ENCODE measurements around the gene OR2AJ1.

DNA sequence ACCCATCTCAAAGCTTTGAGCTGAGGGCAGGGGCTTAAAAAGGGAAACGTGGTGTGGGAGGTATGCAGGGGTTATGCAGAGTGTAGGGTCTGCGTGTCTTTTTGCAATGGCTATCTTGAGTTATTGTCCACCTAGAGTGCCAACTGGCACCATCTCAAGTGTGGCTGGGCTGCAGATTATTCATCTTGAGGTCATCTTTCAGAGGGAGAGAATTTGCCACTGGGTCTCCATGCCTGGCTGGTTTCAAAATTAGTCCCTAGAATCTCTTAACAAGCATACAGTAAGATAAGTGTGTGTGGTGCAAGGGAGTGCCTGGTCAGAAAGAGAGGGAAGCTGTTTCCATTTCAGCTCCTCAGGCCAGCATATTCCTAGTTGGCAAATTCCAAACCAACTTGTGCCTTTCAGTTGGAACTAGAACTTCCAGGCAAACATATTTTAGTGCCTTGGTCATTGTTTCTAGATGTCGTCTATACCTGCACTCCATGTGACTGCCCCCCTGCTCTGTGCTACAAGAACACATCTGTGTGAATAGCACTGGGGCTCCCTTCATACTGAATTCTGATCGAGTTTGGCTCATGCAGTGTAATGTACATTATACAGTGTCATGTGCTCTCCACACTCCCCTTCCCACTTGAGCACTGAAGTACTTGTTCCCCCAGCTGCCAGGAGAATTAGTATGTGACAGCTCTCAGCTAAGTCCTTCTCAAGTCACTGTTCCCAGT is 9.6 kb upstream of the OR2AJ1 start:
- TF ChIP-seq, protein P1, sequence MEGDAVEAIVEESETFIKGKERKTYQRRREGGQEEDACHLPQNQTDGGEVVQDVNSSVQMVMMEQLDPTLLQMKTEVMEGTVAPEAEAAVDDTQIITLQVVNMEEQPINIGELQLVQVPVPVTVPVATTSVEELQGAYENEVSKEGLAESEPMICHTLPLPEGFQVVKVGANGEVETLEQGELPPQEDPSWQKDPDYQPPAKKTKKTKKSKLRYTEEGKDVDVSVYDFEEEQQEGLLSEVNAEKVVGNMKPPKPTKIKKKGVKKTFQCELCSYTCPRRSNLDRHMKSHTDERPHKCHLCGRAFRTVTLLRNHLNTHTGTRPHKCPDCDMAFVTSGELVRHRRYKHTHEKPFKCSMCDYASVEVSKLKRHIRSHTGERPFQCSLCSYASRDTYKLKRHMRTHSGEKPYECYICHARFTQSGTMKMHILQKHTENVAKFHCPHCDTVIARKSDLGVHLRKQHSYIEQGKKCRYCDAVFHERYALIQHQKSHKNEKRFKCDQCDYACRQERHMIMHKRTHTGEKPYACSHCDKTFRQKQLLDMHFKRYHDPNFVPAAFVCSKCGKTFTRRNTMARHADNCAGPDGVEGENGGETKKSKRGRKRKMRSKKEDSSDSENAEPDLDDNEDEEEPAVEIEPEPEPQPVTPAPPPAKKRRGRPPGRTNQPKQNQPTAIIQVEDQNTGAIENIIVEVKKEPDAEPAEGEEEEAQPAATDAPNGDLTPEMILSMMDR (conservative IDR thresholded peaks at IDR 0.05; ENCODE audit: low read length): no peak
- no peak for TF ChIP-seq EZH2phosphoT487 (IDR thresholded peaks at IDR 0.05; ENCODE audit: borderline replicate concordance, low read depth, low read length)
